Left forelimb (tissue), 1 donor: ENCODE data around the gene CROCC2.

Source experiments
- DNase-seq: peaks from one replicate; pipeline ENCODE4 v3.0.0-alpha.2; 2018; ENCODE audit warnings: low spot score

The CROCC2 gene

DNA sequence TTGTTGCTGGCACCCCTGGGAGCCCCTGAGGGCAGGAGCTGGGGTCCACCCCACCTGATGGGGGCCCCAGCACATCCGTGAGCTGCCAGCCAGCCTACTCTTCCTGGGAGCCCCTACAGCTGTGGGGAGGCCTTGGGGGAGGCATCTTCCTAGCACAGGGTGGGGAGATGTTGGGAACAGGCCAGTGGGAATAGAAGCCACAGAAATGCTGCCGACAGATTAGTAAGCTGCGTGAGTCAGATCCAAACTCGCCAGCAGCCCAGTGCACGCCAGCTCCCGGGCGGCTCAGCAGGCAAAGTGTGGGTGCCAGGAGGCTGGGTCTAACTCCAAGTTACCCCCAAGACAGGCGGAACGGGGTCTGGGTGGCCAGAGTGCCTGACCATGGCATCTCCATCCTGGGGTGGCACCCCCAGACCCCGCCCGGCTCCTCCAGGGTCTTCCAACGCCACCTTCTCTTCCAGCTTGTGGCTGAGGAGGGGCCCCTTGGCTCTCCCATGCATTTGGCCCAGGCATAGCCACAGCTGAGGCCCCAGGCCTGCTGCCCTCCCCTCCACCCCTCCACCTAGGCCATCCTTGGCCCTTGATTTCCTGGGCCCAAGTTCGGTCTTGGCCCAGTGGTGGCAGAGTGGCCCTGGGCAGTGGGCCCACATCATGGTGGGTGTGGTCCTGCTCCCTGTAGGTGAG, 15.3 kb downstream of the CROCC2 start:
- peak; percentile 67 for DNase-seq

- DNase-seq: no peak
These were observed 15.8 kb downstream of the CROCC2 start for GRCh38 chr2:240921995-240922244.

GRCh38 chr2:240922245-240922981, 16.3 kb downstream of the CROCC2 start:
- DNase-seq: peak; percentile 59

DNA sequence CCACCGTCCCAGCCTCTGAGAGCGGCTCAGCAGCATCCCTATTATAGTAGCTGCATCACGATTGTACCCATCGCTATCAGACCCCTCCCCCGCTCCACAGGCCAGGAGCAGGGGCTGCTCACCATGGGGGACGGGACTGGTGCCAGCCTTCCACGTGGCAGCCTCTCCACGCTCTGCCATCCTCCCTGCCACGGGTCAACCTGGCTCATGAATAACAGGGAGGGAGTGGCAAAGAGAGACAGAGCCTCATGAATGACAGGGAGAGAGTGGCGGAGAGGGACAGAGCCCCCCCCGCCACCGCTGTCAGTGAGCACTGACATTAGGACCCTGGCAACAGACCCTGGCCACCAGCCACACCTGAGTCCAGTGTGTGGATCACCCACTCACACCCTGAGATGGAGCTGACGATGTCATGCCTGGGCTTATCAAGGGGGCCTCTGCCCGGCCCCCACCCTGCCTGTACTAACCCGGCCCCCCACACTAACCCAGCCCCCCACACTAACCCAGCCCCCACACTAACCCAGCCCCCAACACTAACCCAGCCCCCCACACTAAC, 16.9 kb downstream of the CROCC2 start:
- DNase-seq: peak; percentile 31

DNA sequence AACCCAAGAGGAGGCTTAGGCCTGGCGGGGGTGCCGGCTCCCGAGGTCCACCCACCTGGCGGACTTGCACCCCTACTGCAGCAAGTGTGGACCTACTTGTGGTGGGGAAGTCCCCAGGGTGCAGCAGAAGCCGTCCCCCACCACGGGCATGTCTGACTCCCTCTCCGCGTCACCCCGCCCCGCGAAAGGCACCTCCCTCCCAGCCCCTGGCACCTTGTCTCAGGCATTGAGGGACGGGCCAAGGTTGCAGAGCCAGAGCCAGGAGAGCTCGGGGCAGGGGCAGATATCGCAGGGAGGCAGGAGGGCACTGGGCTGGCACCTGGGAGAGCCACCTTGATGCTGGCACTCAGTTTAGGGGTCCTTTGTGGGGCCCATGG, 19.0 kb downstream of the CROCC2 start:
- no peak for DNase-seq

DNA sequence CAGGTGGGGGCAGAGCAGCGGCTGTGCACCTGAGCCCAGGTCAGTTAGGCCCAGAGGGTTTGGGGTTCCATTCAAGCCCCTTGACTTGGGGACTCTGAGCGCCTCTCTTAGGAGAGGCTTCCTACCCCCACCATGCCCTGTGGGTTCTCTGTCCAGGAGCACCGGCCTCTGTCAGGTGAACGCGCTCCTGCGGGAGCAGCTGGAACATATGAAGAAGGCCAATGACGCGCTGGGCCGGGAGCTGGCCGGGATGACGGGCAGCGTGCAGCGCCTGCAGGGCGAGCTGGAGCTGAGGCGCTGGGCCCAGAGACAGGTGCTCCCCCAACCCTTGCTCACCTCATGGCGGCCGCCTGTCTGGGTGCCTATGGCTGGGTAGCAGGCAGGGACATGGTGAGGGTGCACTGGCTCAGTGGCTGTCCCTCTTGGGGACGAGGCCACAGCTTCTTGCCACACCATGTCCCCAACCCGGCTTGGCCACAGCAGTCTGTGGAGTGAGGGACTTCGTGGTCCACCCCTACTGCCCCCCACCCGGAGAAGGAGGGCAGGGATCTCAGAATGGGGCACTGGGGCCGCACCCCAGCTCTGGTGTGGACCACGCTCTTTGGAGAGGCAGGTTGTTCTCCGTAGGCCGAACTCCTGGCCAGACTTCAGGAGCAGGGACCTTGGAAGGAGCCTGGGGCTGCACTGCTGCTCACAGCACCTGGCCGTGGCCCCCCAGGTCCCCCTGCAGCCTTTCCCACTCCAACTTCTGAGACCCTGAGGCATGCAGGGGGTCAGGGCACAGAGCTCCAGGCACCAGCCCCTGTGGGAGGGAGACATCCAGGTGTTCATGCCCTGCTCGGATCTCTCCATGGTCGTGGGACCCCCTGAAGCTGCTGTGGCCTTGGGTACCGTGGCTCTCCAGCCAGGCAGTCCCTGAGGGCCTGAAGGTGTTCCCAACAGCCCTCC, 19.7 kb downstream of the CROCC2 start:
- DNase-seq: peak; percentile 59

DNA sequence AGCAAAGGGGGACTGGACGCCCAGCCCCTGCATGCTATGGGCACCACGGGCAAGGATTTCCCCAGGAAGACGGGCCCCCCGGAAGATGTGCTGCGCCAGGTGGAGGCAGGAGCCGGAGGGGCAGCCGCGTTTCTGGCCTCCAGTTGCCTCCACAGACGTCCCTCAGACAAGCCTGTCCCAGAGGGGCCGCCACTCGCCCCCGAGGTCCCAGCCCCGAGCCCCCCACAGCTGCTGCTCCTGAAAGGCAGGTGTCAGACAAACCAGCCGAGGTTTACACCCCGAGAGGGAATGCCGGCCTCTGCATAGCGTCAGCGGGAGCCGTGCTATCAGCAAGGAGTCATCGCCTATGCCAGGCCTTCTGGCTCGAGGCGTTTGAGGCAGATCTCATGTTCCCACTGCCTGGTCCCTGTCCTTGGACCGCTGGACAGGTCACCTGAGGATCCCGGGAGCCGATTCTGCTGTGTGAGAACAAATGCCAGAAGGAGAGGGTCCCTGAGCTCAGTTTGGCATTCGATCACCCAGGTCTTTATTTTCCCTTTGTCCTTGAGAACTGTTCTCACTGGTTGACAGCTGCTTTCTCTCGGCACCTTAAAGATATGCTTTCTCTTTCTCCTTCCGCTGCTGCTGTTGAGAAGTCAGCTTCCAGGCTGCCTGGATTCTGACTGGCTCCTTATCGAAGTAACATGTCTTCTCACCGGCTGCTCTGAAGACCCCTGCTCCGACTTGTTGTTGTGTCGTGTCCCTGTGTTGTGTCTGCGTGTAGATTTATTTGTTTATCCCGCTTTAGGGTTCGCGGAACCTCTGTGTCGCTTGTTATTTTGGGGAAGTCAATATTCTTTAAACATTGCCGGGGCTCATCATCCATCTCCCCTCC, 20.6 kb downstream of the CROCC2 start:
- peak; percentile 42 for DNase-seq

- DNase-seq: no peak
These were observed 21.2 kb downstream of the CROCC2 start for GRCh38 chr2:240927390-240927781.

DNA sequence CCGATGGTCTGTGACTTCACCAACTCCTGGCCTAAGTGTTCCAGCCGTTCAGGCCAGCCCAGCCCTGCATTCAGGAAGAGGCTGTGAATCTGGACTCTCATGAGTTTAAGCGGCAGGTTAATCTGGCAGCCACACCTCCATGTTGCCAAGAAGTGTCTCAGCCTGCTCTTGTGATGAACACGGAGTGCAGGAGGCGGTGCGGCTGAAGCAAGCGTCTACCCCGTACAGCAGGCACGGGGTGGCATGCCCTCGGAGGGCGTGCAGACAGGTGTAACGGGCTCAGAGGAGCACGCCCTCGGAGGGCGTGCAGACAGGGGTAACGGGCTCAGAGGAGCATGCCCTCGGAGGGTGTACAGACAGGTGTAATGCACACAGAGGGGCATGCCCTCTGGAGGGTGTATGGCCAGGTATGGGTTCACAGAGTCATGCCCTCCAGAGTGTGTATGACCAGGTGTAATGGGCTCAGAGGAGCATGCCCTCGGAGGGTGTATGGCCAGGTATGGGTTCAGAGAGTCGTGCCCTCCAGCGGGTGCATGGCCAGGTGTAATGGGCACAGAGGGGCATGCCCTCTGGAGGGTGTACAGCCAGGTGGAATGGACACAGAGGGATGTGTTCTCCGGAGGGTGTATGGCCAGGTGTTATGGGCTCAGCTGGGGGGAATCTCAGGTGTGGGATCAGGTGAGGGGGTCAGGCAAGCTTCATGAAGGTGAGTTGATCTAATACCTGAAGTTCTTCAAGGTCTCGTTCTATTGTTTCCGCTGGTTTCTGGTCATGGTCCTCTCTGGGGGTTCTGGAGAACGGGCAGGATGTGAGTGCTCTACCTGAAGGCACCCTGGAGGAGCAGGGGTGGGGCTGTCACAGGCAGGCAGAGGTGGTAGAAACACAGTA, 22.6 kb downstream of the CROCC2 start:
- DNase-seq: peak; percentile 38

GRCh38 chr2:240929364-240930095, 23.4 kb downstream of the CROCC2 start:
- peak; percentile 53 for DNase-seq

GRCh38 chr2:240930096-240930630, 24.0 kb downstream of the CROCC2 start:
- peak; percentile 62 for DNase-seq

DNA sequence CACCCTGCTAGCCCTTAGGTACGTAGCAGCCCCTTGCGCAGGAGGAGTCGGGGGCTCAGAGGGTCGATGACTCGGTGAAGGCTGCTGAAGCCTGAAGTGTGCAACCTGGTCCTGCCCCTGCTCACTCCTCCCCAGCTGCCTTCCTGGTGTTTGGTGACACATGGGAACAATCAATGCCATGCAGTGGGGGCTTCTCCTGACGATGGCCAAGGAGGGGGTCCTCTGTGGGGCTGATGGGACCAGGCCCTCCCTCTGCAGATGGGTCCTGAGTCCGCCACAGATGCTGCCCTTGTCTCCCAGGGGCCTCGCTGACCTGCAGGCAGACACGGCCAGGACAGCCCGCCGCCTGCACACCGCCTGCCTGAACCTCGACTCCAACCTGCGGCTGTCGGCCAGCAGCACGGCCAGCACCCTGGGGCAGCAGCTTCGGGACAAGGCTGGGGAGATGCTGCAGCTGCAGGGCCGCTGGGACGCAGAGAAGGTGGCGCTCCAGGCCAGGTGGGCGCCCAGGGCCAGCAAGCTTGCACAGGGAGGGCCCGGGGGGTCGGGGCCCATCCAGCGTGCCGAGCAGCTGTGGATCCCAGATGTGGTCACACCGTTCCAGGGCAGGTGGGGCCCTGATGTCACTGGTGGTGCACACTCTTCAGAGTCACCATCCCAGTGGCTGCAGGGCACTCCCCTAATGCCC, 24.6 kb downstream of the CROCC2 start:
- DNase-seq: peak; percentile 58

DNA sequence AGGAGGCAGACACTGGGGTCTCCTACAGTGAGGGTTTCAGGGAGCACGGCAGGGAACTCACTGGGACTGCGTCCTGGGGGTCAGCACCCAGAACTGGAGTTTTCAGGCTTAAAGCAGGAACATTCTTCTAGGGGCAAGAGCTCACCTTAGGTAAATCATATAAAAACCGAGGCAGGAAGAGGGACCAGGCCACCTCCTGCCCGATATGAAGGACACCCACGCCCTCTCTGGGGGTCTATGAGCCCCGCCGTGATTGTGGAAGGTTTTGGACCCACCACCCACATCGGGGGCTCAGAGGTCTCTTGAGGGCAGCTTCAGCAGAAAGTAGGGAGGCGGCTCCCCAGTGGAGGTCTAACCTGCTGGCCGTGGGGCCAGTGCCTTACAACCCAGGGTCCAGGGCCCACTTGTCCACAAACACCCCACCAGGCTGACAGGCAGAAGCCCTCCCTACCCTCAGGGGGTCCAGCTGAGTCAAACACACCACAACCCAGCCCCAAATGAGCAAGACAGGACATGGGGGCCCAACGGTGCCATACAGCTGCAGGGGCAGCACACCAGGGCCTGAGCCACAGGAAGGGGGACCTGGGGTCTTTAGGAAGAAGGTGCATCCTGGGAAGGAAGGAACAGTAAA, 25.3 kb downstream of the CROCC2 start:
- DNase-seq: peak; percentile 53

DNA sequence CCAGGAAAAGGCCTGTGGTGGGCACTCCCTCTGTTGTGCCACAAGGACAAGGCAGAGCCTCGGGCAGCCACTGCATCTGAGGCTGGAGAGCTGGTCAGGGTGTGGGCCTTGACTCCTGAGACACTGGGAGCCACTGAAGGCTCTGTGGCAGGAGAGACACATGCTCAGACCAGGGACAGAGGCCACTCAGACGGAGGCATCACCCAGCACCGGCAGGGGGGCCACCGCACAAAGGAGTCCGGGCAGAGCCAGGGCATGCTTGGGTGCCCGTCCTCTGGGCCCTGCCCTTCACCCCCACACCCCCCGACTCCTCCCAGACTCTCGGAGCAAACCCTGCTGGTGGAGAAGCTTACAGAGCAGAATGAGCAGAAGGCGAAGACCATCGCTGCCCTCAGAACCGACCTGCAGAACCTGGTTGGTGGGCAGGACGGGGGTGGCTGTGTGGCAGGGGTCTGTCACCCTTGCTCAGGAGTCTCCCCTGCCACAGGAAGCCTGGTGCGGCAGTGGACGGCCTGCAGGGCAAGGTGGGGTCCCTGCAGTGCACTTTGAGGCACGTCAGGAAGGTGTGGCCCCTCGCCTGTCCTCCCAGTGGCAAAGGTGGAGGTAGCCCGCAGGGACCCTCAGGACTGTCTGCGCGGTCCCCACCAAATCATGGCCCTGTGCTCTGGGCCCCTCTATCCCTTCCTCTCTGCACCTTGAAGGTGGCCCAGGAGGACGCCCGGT, 26.0 kb downstream of the CROCC2 start:
- DNase-seq: peak; percentile 56

DNA sequence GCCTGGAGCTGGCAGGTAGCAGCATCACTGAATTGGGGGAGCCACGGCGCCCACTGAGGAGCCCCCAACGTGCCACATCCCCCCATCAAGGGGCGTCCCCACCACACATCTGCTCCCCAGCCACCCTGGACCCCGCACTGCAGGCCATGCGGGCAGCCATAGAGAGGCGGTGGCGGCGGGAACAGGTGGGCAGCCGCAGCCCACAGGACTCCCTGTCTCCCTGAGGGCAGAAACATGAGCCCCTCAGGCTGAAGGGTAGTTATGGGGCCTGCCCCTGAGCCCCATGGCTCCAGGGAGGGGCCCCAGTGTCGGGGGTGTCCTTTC, 26.6 kb downstream of the CROCC2 start:
- DNase-seq: no peak

- peak; percentile 62 for DNase-seq
These were observed 27.2 kb downstream of the CROCC2 start for GRCh38 chr2:240933048-240933965.
